ENCODE data around the gene CKAP4. TPM values are rescaled to one million over a fixed set of nuclear protein-coding genes. Genes with fewer than 3 reads are reported as not detected.

Gene CKAP4
- total RNA-seq, 1 donor: 217 TPM

DNA sequence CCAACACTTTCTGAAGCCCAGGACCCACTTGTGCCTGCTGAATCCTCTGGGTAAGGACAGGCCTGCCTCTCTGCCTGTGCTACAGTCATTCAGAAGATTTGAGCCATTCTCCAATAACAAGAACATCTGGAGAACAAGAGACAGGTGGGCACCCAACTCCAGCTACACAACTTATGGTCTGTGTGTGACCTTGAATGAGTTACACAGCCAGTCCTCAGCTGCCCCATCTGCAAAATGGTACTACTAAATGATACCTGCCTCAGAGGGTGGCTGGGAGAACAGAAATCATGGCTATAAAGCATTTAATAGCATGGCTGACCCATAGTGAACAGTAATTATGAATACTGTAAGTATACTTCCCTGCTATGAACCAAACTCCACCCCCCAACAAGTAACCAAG lies 4.2 kb downstream of the CKAP4 start:
- H3K4me3 ChIP-seq (ENCODE audit: low read depth, low read length): no peak overlapping the region
- TF ChIP-seq, protein P1, sequence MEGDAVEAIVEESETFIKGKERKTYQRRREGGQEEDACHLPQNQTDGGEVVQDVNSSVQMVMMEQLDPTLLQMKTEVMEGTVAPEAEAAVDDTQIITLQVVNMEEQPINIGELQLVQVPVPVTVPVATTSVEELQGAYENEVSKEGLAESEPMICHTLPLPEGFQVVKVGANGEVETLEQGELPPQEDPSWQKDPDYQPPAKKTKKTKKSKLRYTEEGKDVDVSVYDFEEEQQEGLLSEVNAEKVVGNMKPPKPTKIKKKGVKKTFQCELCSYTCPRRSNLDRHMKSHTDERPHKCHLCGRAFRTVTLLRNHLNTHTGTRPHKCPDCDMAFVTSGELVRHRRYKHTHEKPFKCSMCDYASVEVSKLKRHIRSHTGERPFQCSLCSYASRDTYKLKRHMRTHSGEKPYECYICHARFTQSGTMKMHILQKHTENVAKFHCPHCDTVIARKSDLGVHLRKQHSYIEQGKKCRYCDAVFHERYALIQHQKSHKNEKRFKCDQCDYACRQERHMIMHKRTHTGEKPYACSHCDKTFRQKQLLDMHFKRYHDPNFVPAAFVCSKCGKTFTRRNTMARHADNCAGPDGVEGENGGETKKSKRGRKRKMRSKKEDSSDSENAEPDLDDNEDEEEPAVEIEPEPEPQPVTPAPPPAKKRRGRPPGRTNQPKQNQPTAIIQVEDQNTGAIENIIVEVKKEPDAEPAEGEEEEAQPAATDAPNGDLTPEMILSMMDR (IDR thresholded peaks at IDR 0.05; ENCODE audit: insufficient read depth, low read length): no peak

DNA sequence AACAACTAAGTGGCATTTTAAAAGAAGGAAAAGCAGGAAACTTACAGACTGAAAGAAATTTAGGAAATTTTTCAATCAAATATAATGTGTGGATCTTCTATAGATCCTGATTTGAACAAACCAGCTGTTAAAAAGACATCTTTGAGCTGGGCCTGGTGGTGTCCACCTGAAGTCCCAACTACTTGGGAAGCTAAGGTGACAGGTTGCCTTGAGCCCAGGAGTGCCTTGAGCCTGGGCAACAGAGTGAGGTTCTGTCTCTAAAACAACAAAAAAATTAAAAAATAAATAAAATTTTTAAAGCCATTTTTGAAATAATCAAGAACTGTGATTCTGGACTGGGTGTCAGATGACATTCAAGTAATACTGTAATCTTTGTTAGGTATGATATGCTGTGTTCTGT lies 7.0 kb downstream of the CKAP4 start:
- TF ChIP-seq, protein P1 (IDR thresholded peaks at IDR 0.05; ENCODE audit: insufficient read depth, low read length): no peak
- H3K4me3 ChIP-seq (ENCODE audit: low read depth, low read length): no peak overlapping the region
- no peak for DNase-seq (ENCODE audit: low read depth)

More for the DNA sequence above, 4.2 kb downstream of the CKAP4 start:
- DNase-seq (ENCODE audit: low read depth): no peak

DNA sequence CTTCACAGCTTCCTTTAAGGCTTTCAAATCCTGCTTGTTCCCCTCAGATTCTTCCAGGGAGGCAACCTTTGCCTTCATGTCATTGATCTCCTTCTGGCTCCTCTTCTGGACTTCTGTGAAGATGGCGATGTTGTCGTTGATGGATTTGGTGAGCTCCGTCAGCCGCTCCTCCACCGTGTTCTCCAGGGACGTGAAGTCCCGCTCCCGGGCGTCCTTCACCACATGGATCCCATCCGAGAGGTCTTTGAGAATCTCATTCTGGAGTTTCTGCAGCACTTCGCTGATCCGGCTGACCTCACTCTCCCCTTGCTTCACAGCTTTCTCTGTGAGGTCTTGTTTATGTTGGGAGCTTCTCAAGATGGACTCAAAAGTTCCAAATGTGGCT lies 7.9 kb downstream of the CKAP4 start:
- TF ChIP-seq, protein P1 (IDR thresholded peaks at IDR 0.05; ENCODE audit: insufficient read depth, low read length): no peak
- no peak overlapping the region for H3K4me3 ChIP-seq (ENCODE audit: low read depth, low read length)
- no peak for DNase-seq (ENCODE audit: low read depth)

DNA sequence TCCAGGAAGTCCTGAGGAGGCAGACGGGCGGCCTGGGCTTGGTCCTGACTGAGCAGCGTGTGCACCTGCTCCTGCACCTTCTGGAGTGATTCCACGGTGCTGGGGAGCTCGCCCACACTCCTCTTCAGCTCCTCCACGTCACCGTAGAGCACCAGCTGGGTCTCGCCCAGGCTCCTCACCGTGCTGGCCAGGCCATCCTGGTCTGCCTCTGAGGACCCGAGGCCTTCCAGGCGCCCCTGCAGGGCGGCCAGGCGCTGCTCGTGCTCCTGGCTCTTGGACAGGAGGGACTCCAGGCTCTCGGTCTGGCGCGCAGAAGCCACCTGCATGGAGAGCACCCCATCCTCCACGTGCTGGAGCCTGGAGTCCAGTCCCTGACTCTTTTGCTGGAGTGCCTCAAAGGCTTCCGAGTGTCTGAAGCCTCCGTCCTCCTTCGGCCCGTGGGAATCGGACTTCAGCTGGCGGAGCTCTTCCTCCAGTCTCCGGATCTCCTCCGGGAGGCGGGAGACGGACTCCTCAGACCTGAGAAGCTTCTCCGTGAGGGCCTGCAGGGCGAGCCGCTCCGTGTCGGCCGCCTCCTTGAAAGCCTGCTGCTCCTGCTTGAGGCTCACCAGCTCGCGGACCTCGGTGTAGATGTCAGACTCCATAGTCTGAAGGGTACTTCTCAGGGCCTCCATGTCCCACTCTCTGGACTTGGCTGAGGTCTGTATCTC lies 8.4 kb downstream of the CKAP4 start:
- H3K4me3 ChIP-seq (ENCODE audit: low read depth, low read length): no peak overlapping the region
- DNase-seq (ENCODE audit: low read depth): no peak
- TF ChIP-seq, protein P1 (IDR thresholded peaks at IDR 0.05; ENCODE audit: insufficient read depth, low read length): no peak

DNA sequence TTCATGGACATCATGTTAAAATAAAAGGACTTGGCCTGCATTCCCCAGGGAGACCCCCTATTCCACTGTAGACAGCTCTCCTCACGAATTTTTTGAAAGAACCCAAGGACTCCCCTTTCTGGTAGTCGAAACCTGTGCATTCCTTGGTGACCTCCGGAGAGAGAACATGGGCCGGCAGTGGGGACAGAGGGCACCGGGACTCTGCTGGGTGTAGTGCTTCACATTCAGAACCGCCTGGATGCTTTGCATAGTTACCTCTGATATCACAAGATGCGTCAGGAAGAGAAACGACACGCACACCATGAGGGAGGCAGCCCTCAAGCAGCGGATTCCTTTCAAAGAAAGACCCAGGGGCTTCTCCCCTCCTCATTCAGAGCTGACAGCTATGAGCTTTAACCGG lies 9.7 kb downstream of the CKAP4 start:
- DNase-seq (ENCODE audit: low read depth): no peak
- no peak overlapping the region for H3K4me3 ChIP-seq (ENCODE audit: low read depth, low read length)
- TF ChIP-seq, protein P1 (IDR thresholded peaks at IDR 0.05; ENCODE audit: insufficient read depth, low read length): no peak

DNA sequence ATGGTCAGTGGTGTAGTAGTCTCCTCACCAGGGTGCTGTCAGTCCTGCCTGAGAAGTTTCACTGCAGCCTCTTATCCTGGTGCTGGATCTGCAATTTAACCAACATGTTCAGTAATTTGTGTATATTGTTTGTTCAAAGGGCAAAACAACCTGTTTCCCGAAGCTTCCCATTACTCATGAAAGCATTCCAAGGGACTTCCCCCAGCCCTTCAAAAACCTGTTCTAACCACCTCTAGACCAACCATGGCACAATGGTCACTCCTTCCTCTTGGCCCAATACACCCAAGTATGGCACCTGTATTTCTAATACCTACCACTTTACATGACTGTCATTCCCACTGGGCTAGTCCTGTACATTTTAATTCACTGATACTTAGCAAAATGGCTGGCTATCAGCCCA lies 12.1 kb downstream of the CKAP4 start:
- no peak for DNase-seq (ENCODE audit: low read depth)
- TF ChIP-seq, protein P1 (IDR thresholded peaks at IDR 0.05; ENCODE audit: insufficient read depth, low read length): no peak
- no peak overlapping the region for H3K4me3 ChIP-seq (ENCODE audit: low read depth, low read length)

DNA sequence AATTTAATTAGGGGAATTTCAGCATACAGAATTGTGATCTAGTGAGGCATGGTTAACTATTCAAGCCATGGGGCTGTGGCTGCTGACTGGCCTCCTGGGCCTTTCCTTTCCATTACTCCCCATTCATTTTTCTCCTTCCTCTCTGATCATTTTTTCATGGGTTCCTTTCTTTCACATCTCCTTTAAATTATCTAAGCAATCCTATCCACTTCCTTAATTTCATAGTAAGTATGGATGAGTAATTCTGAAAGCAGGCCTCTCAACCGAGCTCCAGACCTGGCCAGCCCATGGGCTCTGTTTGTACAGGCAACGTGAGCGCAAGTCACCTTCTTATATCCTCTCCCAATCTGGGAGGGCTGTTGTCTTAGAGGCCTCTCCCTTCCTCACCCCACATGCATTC lies 13.4 kb downstream of the CKAP4 start:
- H3K4me3 ChIP-seq (ENCODE audit: low read depth, low read length): no peak overlapping the region
- TF ChIP-seq, protein P1 (IDR thresholded peaks at IDR 0.05; ENCODE audit: insufficient read depth, low read length): no peak
- DNase-seq (ENCODE audit: low read depth): no peak
